HL-60 (cell line): Measurements from ENCODE around the gene MCHR1.
"Not testable (repeated sequence)": the region's sequence is repeated elsewhere in the genome, so short reads cannot be mapped to it uniquely, and the experiment has no call there.

Experiments
- DNase-seq, 2 experiments: peaks; one replicate each; pipeline ENCODE4 v3.0.0-alpha.2; 2010 to 2020; ENCODE audit warnings: low read depth in 1 of 2, low spot score in 1 of 2
- H3K27ac ChIP-seq: fragments of 250-450 bp; sonication (Bioruptor Pico); replicated peaks from 2 replicates; pipeline ENCODE4 v1.5.1; 2020; ENCODE audit warnings: mild to moderate bottlenecking, moderate library complexity
- H3K27me3 ChIP-seq: fragments of 250-450 bp; sonication (Bioruptor Pico); 2 replicates; pipeline ENCODE4 v1.5.1; 2021; ENCODE audit warnings: mild to moderate bottlenecking, moderate library complexity; ENCODE audit not compliant: insufficient read depth, poor library complexity, severe bottlenecking
- H3K4me3 ChIP-seq: replicated peaks from 2 replicates; pipeline ENCODE4 v1.5.1; 2011; ENCODE audit warnings: mild to moderate bottlenecking, control low read depth, low read length; ENCODE audit not compliant: insufficient read depth
- CTCF ChIP-seq: IDR thresholded peaks from one replicate; pipeline ENCODE4 v1.5.1; 2011; ENCODE audit warnings: low read length, control low read depth, inconsistent platforms; ENCODE audit not compliant: insufficient read depth
- GABPA ChIP-seq: IDR thresholded peaks from 2 replicates; pipeline ENCODE4 v1.6.1; 2012; ENCODE audit warnings: low read depth
- POLR2AphosphoS5 ChIP-seq: IDR thresholded peaks from 2 replicates; pipeline ENCODE4 v1.6.1; 2012; ENCODE audit warnings: low read depth
- REST ChIP-seq: IDR thresholded peaks from 2 replicates; pipeline ENCODE4 v1.6.1; 2012; ENCODE audit warnings: low read depth; ENCODE audit not compliant: insufficient replicate concordance
- SPI1 ChIP-seq: IDR thresholded peaks from 2 replicates; pipeline ENCODE4 v1.6.1; 2012; ENCODE audit warnings: low read depth, mild to moderate bottlenecking, borderline replicate concordance

The MCHR1 gene

GRCh38 chr22:40673017-40673416 lies 6.3 kb upstream of the MCHR1 start:
- TF ChIP-seq CTCF (no peak), GABPA (no peak)
- no peak for DNase-seq
- H3K27me3 ChIP-seq = no peaks in the 10 kb centered on the region
- no peak overlapping the region for H3K4me3 ChIP-seq
- H3K27ac ChIP-seq = no peak overlapping the region

GRCh38 chr22:40674274-40674673 lies 5.0 kb upstream of the MCHR1 start:
- H3K27me3 ChIP-seq = peaks cover 2% of the 10 kb centered on the region
- TF ChIP-seq CTCF = no peak
- TF ChIP-seq SPI1 = no peak
- TF ChIP-seq GABPA = no peak
- TF ChIP-seq POLR2AphosphoS5 = no peak
- no peak for TF ChIP-seq REST
- DNase-seq = no peak
- no peak overlapping the region for H3K4me3 ChIP-seq
- H3K27ac ChIP-seq = no peak overlapping the region

GRCh38 chr22:40676166-40676565 lies 3.1 kb upstream of the MCHR1 start:
- not testable (repeated sequence) for DNase-seq, H3K4me3 ChIP-seq, H3K27ac ChIP-seq
- H3K27me3 ChIP-seq = peaks cover 12% of the 10 kb centered on the region

GRCh38 chr22:40676644-40677043 lies 2.6 kb upstream of the MCHR1 start:
- H3K4me3 ChIP-seq = no peak overlapping the region
- no peak for TF ChIP-seq CTCF
- H3K27ac ChIP-seq = no peak overlapping the region
- peaks cover 12% of the 10 kb centered on the region for H3K27me3 ChIP-seq
- DNase-seq = no peak

- no peak overlapping the region for H3K4me3 ChIP-seq
- H3K27me3 ChIP-seq = peaks cover 12% of the 10 kb centered on the region
- H3K27ac ChIP-seq = no peak overlapping the region
- no peak for DNase-seq
- no peak for TF ChIP-seq POLR2AphosphoS5
- TF ChIP-seq REST = no peak
- TF ChIP-seq GABPA = no peak
- TF ChIP-seq CTCF = no peak
- TF ChIP-seq SPI1 = no peak
Measured at GRCh38 chr22:40678493-40679248, 613 bp upstream of the MCHR1 start.
